Spleen (tissue), 11 donors: ENCODE results near the gene C3orf49. TPM values are rescaled to one million over a fixed set of nuclear protein-coding genes. Genes with fewer than 3 reads are reported as not detected.

ENCODE experiments used
- DNase-seq: peaks from one replicate; pipeline ENCODE4 v3.0.0-alpha.2; 2020
- H3K27ac ChIP-seq, 8 donors: fragments of 200-600 bp; sonication (generic) in 7 of 8; 1 replicate in 4 of 8; 2 replicates in 4 of 8; pipeline versions ENCODE4 v1.5.0 to v1.8.0; 2016 to 2021; ENCODE audit warnings: inconsistent platforms in 4 of 8, mild to moderate bottlenecking in 4 of 8, moderate library complexity in 1 of 8
- H3K27me3 ChIP-seq, 7 donors: fragments of 200-600 bp; sonication (generic) in 6 of 7; replicated peaks in 1 of 7; 1 replicate in 4 of 7; 2 replicates in 3 of 7; pipeline versions ENCODE4 v1.5.0 to v1.8.0; 2016 to 2021; ENCODE audit warnings: inconsistent platforms in 3 of 7, mild to moderate bottlenecking in 1 of 7
- H3K36me3 ChIP-seq, 6 donors: fragments of 200-600 bp; sonication (generic) in 5 of 6; 1 replicate in 4 of 6; 2 replicates in 2 of 6; pipeline versions ENCODE4 v1.5.0 to v1.8.0; 2016 to 2021; ENCODE audit warnings: inconsistent platforms in 2 of 6
- H3K4me1 ChIP-seq, 6 donors: fragments of 200-600 bp; sonication (generic) in 5 of 6; 1 replicate in 3 of 6; 2 replicates in 3 of 6; pipeline versions ENCODE4 v1.5.0 to v1.8.0; 2016 to 2021; ENCODE audit warnings: inconsistent platforms in 3 of 6
- H3K4me3 ChIP-seq, 8 donors: fragments of 200-600 bp; sonication (generic) in 7 of 8; 1 replicate in 4 of 8; 2 replicates in 4 of 8; pipeline versions ENCODE4 v1.5.0 to v1.8.0; 2016 to 2021; ENCODE audit warnings: inconsistent platforms in 4 of 8, mild to moderate bottlenecking in 4 of 8, moderate library complexity in 2 of 8
- H3K9me3 ChIP-seq, 8 donors: fragments of 200-600 bp; sonication (generic) in 7 of 8; 1 replicate in 4 of 8; 2 replicates in 4 of 8; pipeline versions ENCODE4 v1.5.0 to v1.8.0; 2016 to 2021; ENCODE audit warnings: inconsistent platforms in 4 of 8
- POLR2A ChIP-seq, 3 donors: fragments of 450-650 bp; IDR thresholded peaks; one replicate each; pipeline ENCODE4 v1.5.1; 2017; ENCODE audit warnings: antibody characterized with exemption in 3 of 3, mild to moderate bottlenecking in 1 of 3
- POLR2AphosphoS5 ChIP-seq, 3 donors: sonication (generic); formaldehyde crosslinking; IDR thresholded peaks; one replicate each; pipeline ENCODE4 v1.5.1; 2017; ENCODE audit warnings: antibody characterized with exemption in 3 of 3
- WGBS, 5 donors: extraction: QIAGEN DNeasy Blood & Tissue Kit in 3 of 5; methylation state at CpG; one replicate each; pipeline versions ENCODE4 v1.1.5 to v1.1.7; 2013 to 2018; 5-methylcytosine and 5-hydroxymethylcytosine counted together
- intact Hi-C: fragments of 100-400 bp; cut with DNase I; formaldehyde crosslinking; loops from one replicate; pipeline ENCODE4 v1.15.0; 2023; ENCODE audit warnings: low total_unique reads
- polyA plus RNA-seq, 3 donors: library from polyadenylated mRNA; stranded (reverse); fragments of 200-250 nt; gene quantifications; one replicate each; pipeline ENCODE4 v1.2.1, GENCODE V29; 2013
- total RNA-seq, 7 donors: library from RNA; depleted of rRNA in 3 of 7; stranded (reverse); fragments of >200 nt in 3 of 7; fragmentation: NEBNext Ultra II Directional in 4 of 7; extraction: Animal tissue kit (Norgen Biotek cat#: 25700) in 4 of 7; gene quantifications; one replicate each; pipeline versions ENCODE4 v1.1.0 to v1.2.1, GENCODE V29; 2016 to 2021
- TF ChIP-seq, protein P1 (sequence below), 11 experiments: fragments of 200-600 bp in 7 of 11; fragments of 450-650 bp in 4 of 11; sonication (generic) in 4 of 11; IDR thresholded peaks in 8 of 11; conservative IDR thresholded peaks in 3 of 11; 1 replicate in 7 of 11; 2 replicates in 4 of 11; pipeline versions ENCODE4 v1.4.0 to v1.8.0; 2016 to 2021; ENCODE audit warnings: antibody characterized with exemption in 11 of 11, inconsistent platforms in 4 of 11, mild to moderate bottlenecking in 1 of 11
- donor health status: healthy with polysubstance abuse.
- donor health status: DM: no; HTN: no; CAD: no; lungs with moderate emphysema.
- donor health status: DM: no; HTN: no; CAD: no.
- donor health status: Bipolar disorder and iron deficiency.
- donor health status: healthy.
- donor health status: DM: no; HTN: no; CAD: no.
- donor health status: DM: yes; HTN: yes; CAD: no.

The C3orf49 gene
- total and polyA plus RNA-seq, 10 donors: not detected

DNA sequence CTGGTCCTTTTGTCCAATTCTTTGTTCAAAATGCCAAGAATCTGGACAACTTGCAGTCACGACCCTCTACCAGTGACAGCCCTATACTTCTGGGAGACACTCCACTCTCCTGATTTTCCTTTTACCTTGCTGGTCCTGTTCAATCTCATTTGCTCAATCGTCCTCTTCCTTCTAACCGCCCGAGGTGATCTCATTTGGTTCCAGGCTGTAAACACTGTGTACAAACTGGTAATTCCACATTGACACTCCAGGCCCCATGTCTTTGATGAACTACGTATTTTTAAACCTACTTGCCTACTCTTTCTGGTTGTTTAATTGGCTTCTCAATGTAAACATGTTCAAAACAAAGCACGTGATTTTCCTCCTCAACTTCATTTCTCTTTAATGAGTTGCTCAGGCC lies 23.7 kb upstream of the C3orf49 start:
- 76 to 83% (median 79%) methylated on average over 6 of the region's 6 CpGs for WGBS, 5 donors
- DNase-seq: no peak
- TF ChIP-seq POLR2A (IDR thresholded peaks at IDR 0.05) (no peak), POLR2AphosphoS5 (IDR thresholded peaks at IDR 0.05) (no peak)
- TF ChIP-seq, protein P1, sequence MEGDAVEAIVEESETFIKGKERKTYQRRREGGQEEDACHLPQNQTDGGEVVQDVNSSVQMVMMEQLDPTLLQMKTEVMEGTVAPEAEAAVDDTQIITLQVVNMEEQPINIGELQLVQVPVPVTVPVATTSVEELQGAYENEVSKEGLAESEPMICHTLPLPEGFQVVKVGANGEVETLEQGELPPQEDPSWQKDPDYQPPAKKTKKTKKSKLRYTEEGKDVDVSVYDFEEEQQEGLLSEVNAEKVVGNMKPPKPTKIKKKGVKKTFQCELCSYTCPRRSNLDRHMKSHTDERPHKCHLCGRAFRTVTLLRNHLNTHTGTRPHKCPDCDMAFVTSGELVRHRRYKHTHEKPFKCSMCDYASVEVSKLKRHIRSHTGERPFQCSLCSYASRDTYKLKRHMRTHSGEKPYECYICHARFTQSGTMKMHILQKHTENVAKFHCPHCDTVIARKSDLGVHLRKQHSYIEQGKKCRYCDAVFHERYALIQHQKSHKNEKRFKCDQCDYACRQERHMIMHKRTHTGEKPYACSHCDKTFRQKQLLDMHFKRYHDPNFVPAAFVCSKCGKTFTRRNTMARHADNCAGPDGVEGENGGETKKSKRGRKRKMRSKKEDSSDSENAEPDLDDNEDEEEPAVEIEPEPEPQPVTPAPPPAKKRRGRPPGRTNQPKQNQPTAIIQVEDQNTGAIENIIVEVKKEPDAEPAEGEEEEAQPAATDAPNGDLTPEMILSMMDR (IDR thresholded peaks at IDR 0.05 in 8 of 11, conservative IDR thresholded peaks at IDR 0.05 in 3 of 11): no peak
- H3K36me3 ChIP-seq: no peaks in the 10 kb centered on the region
- H3K27ac ChIP-seq: no peak overlapping the region
- no peaks in the 10 kb centered on the region for H3K9me3 ChIP-seq
- no peaks in the 10 kb centered on the region for H3K4me1 ChIP-seq
- H3K27me3 ChIP-seq: no peaks in the 10 kb centered on the region
- H3K4me3 ChIP-seq: no peak overlapping the region
- intact Hi-C loops: no loop called here

DNA sequence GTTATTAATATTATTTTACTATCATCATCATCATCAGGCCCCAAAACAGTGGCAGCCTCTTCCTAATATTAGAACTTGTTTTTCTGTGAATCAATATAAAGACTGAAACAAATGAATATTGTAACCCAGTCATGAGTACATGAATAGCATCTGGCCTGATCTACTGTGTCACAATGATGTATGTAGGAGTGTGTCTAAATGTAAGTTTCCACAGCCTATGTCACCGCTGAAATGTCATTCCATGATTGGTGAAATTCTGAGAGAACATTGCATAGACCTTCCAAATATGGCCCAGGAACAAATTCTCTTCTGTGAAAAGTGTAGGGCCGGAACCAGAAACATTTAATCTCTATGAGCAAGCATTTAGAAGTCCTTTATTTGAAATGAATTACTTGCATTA lies 20.6 kb upstream of the C3orf49 start:
- TF ChIP-seq, protein P1 (IDR thresholded peaks at IDR 0.05 in 8 of 11, conservative IDR thresholded peaks at IDR 0.05 in 3 of 11): no peak
- no peak for TF ChIP-seq POLR2AphosphoS5 (IDR thresholded peaks at IDR 0.05)
- no peak for TF ChIP-seq POLR2A (IDR thresholded peaks at IDR 0.05)
- no peak for DNase-seq
- Histone ChIP-seq H3K4me3 (no peak overlapping the region), H3K36me3 (no peaks in the 10 kb centered on the region), H3K27me3 (no peaks in the 10 kb centered on the region), H3K4me1 (no peaks in the 10 kb centered on the region), H3K27ac (no peak overlapping the region), H3K9me3 (no peaks in the 10 kb centered on the region)
- 92 to 100% (median 99%) methylated on average over 2 of the region's 2 CpGs for WGBS, 5 donors
- intact Hi-C loops: no loop called here

DNA sequence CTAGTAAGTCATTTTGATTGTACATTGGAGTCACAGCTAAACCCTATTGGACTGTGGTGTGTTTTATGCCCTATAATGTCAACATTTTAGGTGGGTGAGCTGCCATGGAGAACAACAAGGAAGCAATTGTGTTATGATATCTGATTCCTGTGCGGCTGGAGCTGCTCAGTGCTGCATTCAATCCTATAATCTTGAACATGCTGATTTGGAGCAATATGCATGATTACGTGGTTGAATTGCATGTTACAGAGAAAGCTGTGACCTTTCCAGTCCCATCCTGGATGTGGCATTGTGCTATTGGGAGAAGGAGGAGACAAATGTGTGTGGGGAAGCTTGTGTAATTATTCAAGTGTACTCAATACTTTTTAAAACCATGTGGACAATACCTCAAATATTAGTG lies 20.1 kb upstream of the C3orf49 start:
- Histone ChIP-seq H3K4me1 (no peaks in the 10 kb centered on the region), H3K27me3 (no peaks in the 10 kb centered on the region), H3K27ac (no peak overlapping the region), H3K4me3 (no peak overlapping the region), H3K9me3 (no peaks in the 10 kb centered on the region), H3K36me3 (no peaks in the 10 kb centered on the region)
- 87 to 96% (median 91%) methylated on average over 2 of the region's 2 CpGs for WGBS, 5 donors
- TF ChIP-seq, protein P1 (IDR thresholded peaks at IDR 0.05 in 8 of 11, conservative IDR thresholded peaks at IDR 0.05 in 3 of 11): no peak
- no peak for TF ChIP-seq POLR2A (IDR thresholded peaks at IDR 0.05)
- TF ChIP-seq POLR2AphosphoS5 (IDR thresholded peaks at IDR 0.05): no peak
- intact Hi-C loops: no loop called here
- DNase-seq: no peak

DNA sequence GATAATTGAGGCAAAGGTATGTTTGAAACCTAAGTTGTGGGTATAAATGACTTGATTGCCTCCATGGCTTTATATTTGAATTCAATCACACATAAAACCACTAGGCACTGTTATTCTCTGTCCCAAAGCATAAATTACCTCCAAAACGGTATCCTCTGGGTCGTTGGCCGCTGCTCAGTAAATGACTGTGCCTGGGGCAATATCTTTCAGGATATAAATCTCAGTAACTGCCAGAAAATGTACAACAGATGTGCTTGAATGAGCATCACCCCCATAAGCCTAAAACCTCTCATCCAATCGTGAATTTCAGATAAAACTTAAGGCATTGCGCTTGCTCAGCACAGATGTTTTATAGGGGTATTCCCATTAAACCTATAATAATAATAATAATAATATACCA lies 19.0 kb upstream of the C3orf49 start:
- TF ChIP-seq, protein P1 (IDR thresholded peaks at IDR 0.05 in 8 of 11, conservative IDR thresholded peaks at IDR 0.05 in 3 of 11): no peak
- TF ChIP-seq POLR2AphosphoS5 (IDR thresholded peaks at IDR 0.05): no peak
- no peak for TF ChIP-seq POLR2A (IDR thresholded peaks at IDR 0.05)
- H3K4me3 ChIP-seq: no peak overlapping the region
- intact Hi-C loops: no loop called here
- no peak for DNase-seq
- H3K36me3 ChIP-seq: no peaks in the 10 kb centered on the region
- no peak overlapping the region for H3K27ac ChIP-seq
- no peaks in the 10 kb centered on the region for H3K9me3 ChIP-seq
- 79 to 91% (median 82%) methylated on average over 5 of the region's 5 CpGs for whole genome bisulfite sequencing, 5 donors
- H3K27me3 ChIP-seq: no peaks in the 10 kb centered on the region
- H3K4me1 ChIP-seq: no peaks in the 10 kb centered on the region
